ENCODE measurements around the gene NLRC4.

DNA sequence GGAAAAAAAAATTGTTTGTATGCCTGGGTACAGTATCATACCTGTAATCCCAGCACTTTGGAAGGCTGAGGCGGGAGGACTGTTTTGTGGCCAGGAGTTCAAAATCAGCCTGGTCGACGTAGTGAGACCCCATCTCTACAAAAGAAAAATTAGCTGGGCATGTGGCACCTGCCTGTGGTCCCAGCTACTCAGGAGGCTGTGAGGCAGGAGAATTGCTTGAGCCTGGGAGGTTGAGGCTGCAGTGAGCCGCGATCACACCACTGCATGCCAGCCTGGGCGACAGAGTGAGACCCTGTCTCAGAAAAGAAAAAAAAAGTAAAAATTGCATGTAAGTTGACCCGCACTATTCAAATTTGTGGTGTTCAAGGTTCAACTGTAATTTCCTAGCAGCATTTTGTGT is 45.9 kb upstream of the NLRC4 start:
- TF ChIP-seq, protein P1, sequence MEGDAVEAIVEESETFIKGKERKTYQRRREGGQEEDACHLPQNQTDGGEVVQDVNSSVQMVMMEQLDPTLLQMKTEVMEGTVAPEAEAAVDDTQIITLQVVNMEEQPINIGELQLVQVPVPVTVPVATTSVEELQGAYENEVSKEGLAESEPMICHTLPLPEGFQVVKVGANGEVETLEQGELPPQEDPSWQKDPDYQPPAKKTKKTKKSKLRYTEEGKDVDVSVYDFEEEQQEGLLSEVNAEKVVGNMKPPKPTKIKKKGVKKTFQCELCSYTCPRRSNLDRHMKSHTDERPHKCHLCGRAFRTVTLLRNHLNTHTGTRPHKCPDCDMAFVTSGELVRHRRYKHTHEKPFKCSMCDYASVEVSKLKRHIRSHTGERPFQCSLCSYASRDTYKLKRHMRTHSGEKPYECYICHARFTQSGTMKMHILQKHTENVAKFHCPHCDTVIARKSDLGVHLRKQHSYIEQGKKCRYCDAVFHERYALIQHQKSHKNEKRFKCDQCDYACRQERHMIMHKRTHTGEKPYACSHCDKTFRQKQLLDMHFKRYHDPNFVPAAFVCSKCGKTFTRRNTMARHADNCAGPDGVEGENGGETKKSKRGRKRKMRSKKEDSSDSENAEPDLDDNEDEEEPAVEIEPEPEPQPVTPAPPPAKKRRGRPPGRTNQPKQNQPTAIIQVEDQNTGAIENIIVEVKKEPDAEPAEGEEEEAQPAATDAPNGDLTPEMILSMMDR (IDR thresholded peaks at IDR 0.05): no peak
- no peak for TF ChIP-seq EZH2 (IDR thresholded peaks at IDR 0.05)
